SK-N-SH treated with all-trans-retinoic acid at 6 μM for 48 hours (cell line): Measurements from ENCODE around the gene CDC14B.
"Not testable (repeated sequence)": the region's sequence is repeated elsewhere in the genome, so short reads cannot be mapped to it uniquely, and the experiment has no call there.

Experiments
- ATAC-seq: fragments of 200-7000 bp; cut with Tn5 transposase; 3 replicates; pipeline ENCODE4 v1.9.1; 2020; ENCODE audit warnings: mild to moderate bottlenecking, moderate library complexity
- ARNTL ChIP-seq: fragments of 450-650 bp; formaldehyde crosslinking; IDR thresholded peaks from 2 replicates; pipeline ENCODE4 v1.5.0; 2020; ENCODE audit warnings: low read depth, mild to moderate bottlenecking, moderate library complexity, borderline replicate concordance
- BACH2 ChIP-seq: fragments of 250-450 bp; sonication (Bioruptor Pico); IDR thresholded peaks from 2 replicates; pipeline ENCODE4 v1.9.0; 2021; ENCODE audit warnings: mild to moderate bottlenecking, borderline replicate concordance
- CSDC2 ChIP-seq: fragments of 250-450 bp; sonication (Bioruptor Pico); IDR thresholded peaks from 2 replicates; pipeline ENCODE4 v1.5.0; 2020; ENCODE audit warnings: mild to moderate bottlenecking, moderate library complexity
- ESRRG ChIP-seq: fragments of 250-450 bp; sonication (Bioruptor Pico); IDR thresholded peaks from 2 replicates; pipeline ENCODE4 v1.6.1; 2021; ENCODE audit warnings: mild to moderate bottlenecking
- GLIS3 ChIP-seq: fragments of 250-450 bp; sonication (Bioruptor Pico); IDR thresholded peaks from 2 replicates; pipeline ENCODE4 v1.5.0; 2020; ENCODE audit warnings: mild to moderate bottlenecking, moderate library complexity
- ISL1 ChIP-seq: fragments of 250-450 bp; sonication (Bioruptor Pico); IDR thresholded peaks from 2 replicates; pipeline ENCODE4 v2.1.2; 2022; ENCODE audit warnings: mild to moderate bottlenecking, moderate library complexity
- OSR1 ChIP-seq: fragments of 250-450 bp; sonication (Bioruptor Pico); IDR thresholded peaks from 2 replicates; pipeline ENCODE4 v1.8.0; 2022; ENCODE audit warnings: moderate library complexity, mild to moderate bottlenecking, inconsistent platforms
- PPARA ChIP-seq: fragments of 250-450 bp; sonication (Bioruptor Pico); IDR thresholded peaks from 2 replicates; pipeline ENCODE4 v1.5.0; 2020; ENCODE audit warnings: mild to moderate bottlenecking, borderline replicate concordance
- RARB ChIP-seq: fragments of 250-450 bp; sonication (Bioruptor Pico); IDR thresholded peaks from 2 replicates; pipeline ENCODE4 v1.8.0; 2021; ENCODE audit warnings: mild to moderate bottlenecking, moderate library complexity
- TCF4 ChIP-seq: fragments of 250-450 bp; sonication (Bioruptor Pico); IDR thresholded peaks from 2 replicates; pipeline ENCODE4 v1.8.0; 2021; ENCODE audit warnings: mild to moderate bottlenecking, moderate library complexity, borderline replicate concordance
- TSHZ2 ChIP-seq: fragments of 250-450 bp; sonication (Bioruptor Pico); IDR thresholded peaks from 2 replicates; pipeline ENCODE4 v1.5.0; 2020; ENCODE audit warnings: mild to moderate bottlenecking, moderate library complexity
- ZC3H10 ChIP-seq: fragments of 250-450 bp; sonication (Bioruptor Pico); IDR thresholded peaks from 2 replicates; pipeline ENCODE4 v1.5.1; 2021; ENCODE audit warnings: mild to moderate bottlenecking, moderate library complexity
- ZFP3 ChIP-seq: fragments of 250-450 bp; sonication (Bioruptor Pico); IDR thresholded peaks from 2 replicates; pipeline ENCODE4 v1.5.0; 2020; ENCODE audit warnings: mild to moderate bottlenecking, moderate library complexity
- ZFP30 ChIP-seq: fragments of 450-650 bp; formaldehyde crosslinking; IDR thresholded peaks from 2 replicates; pipeline ENCODE4 v1.5.0; 2022; ENCODE audit warnings: mild to moderate bottlenecking, moderate library complexity
- ZNF565 ChIP-seq: fragments of 450-650 bp; formaldehyde crosslinking; conservative IDR thresholded peaks from 2 replicates; pipeline ENCODE4 v1.5.0; 2020; ENCODE audit warnings: low read depth, mild to moderate bottlenecking, moderate library complexity
- ZNF70 ChIP-seq: fragments of 450-650 bp; formaldehyde crosslinking; IDR thresholded peaks from 2 replicates; pipeline ENCODE4 v1.5.0; 2020; ENCODE audit warnings: mild to moderate bottlenecking, moderate library complexity
- ZNF8 ChIP-seq: fragments of 450-650 bp; formaldehyde crosslinking; IDR thresholded peaks from 2 replicates; pipeline ENCODE4 v1.5.0; 2020; ENCODE audit warnings: mild to moderate bottlenecking, moderate library complexity
- TF ChIP-seq, protein P1 (sequence below): fragments of 250-450 bp; sonication (Bioruptor Pico); IDR thresholded peaks from 2 replicates; pipeline ENCODE4 v1.5.1; 2020; ENCODE audit warnings: low read depth, mild to moderate bottlenecking, moderate library complexity
- TF ChIP-seq, protein P2 (sequence below): fragments of 250-450 bp; sonication (Bioruptor Pico); IDR thresholded peaks from 2 replicates; pipeline ENCODE4 v1.8.0; 2020; ENCODE audit warnings: mild to moderate bottlenecking, moderate library complexity, borderline replicate concordance
- TF ChIP-seq, protein P3 (sequence below): fragments of 250-450 bp; sonication (Bioruptor Pico); IDR thresholded peaks from 2 replicates; pipeline ENCODE4 v1.8.0; 2021; ENCODE audit warnings: low read depth, mild to moderate bottlenecking, moderate library complexity, borderline replicate concordance

CDC14B gene

GRCh38 chr9:96551403-96551802 lies 68.2 kb downstream of the CDC14B start:
- ATAC-seq: no peak
- TF ChIP-seq, protein P1, sequence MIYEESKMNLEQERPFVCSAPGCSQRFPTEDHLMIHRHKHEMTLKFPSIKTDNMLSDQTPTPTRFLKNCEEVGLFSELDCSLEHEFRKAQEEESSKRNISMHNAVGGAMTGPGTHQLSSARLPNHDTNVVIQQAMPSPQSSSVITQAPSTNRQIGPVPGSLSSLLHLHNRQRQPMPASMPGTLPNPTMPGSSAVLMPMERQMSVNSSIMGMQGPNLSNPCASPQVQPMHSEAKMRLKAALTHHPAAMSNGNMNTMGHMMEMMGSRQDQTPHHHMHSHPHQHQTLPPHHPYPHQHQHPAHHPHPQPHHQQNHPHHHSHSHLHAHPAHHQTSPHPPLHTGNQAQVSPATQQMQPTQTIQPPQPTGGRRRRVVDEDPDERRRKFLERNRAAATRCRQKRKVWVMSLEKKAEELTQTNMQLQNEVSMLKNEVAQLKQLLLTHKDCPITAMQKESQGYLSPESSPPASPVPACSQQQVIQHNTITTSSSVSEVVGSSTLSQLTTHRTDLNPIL (CRISPR knock-in tag): no peak
- TF ChIP-seq GLIS3 (CRISPR knock-in tag) (no peak), RARB (no peak), ARNTL (CRISPR knock-in tag) (no peak), ZFP3 (CRISPR knock-in tag) (no peak), ISL1 (no peak), PPARA (CRISPR knock-in tag) (no peak), CSDC2 (CRISPR knock-in tag) (no peak), ZFP30 (CRISPR knock-in tag) (no peak), ZNF565 (CRISPR knock-in tag) (no peak), ZNF8 (CRISPR knock-in tag) (no peak), BACH2 (CRISPR knock-in tag) (no peak), ZNF70 (CRISPR knock-in tag) (no peak), TSHZ2 (CRISPR knock-in tag) (no peak), OSR1 (no peak), ESRRG (CRISPR knock-in tag) (no peak)
- TF ChIP-seq, protein P2, sequence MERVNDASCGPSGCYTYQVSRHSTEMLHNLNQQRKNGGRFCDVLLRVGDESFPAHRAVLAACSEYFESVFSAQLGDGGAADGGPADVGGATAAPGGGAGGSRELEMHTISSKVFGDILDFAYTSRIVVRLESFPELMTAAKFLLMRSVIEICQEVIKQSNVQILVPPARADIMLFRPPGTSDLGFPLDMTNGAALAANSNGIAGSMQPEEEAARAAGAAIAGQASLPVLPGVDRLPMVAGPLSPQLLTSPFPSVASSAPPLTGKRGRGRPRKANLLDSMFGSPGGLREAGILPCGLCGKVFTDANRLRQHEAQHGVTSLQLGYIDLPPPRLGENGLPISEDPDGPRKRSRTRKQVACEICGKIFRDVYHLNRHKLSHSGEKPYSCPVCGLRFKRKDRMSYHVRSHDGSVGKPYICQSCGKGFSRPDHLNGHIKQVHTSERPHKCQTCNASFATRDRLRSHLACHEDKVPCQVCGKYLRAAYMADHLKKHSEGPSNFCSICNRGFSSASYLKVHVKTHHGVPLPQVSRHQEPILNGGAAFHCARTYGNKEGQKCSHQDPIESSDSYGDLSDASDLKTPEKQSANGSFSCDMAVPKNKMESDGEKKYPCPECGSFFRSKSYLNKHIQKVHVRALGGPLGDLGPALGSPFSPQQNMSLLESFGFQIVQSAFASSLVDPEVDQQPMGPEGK (CRISPR knock-in tag): no peak
- TF ChIP-seq, protein P3, sequence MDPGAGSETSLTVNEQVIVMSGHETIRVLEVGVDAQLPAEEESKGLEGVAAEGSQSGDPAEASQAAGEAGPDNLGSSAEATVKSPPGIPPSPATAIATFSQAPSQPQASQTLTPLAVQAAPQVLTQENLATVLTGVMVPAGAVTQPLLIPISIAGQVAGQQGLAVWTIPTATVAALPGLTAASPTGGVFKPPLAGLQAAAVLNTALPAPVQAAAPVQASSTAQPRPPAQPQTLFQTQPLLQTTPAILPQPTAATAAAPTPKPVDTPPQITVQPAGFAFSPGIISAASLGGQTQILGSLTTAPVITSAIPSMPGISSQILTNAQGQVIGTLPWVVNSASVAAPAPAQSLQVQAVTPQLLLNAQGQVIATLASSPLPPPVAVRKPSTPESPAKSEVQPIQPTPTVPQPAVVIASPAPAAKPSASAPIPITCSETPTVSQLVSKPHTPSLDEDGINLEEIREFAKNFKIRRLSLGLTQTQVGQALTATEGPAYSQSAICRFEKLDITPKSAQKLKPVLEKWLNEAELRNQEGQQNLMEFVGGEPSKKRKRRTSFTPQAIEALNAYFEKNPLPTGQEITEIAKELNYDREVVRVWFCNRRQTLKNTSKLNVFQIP (CRISPR knock-in tag): no peak

DNA sequence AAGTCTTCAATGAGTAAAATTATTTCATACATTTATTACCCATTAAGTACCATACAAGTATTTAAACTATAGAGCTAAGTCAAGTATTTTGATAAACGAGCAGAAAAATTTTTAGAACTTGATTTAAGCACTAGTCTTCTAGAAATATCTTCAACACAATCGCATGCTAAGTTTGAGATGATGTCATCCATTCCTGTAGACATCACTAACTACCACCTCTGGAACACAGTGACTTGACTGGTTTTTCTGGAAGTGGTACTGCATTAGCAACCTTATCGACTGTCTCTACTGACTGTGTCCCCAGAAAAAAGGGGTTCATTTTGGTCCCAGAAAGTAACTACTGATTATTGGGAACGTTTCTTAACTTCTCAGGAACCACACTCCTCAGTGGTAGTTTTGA lies 69.0 kb downstream of the CDC14B start:
- ATAC-seq: no peak
- TF ChIP-seq ISL1 (no peak), ZNF565 (CRISPR knock-in tag) (no peak), TCF4 (CRISPR knock-in tag) (no peak), TSHZ2 (CRISPR knock-in tag) (no peak), ARNTL (CRISPR knock-in tag) (no peak), ESRRG (CRISPR knock-in tag) (no peak), ZC3H10 (CRISPR knock-in tag) (no peak), OSR1 (no peak), ZNF70 (CRISPR knock-in tag) (no peak), BACH2 (CRISPR knock-in tag) (no peak), ZFP30 (CRISPR knock-in tag) (no peak), ZFP3 (CRISPR knock-in tag) (no peak)
- TF ChIP-seq, protein P3 (CRISPR knock-in tag): no peak
- TF ChIP-seq, protein P2 (CRISPR knock-in tag): no peak

GRCh38 chr9:96543131-96543530 lies 76.5 kb downstream of the CDC14B start:
- not testable (repeated sequence) for ATAC-seq
